ENCODE measurements around the gene KCNG1. TPM values are rescaled to one million over a fixed set of nuclear protein-coding genes. Genes with fewer than 3 reads are reported as not detected.

Gene KCNG1
- total and polyA plus RNA-seq, 2 of the 4 experiments (the other 2 are of a cell fraction) = 23.7 to 51.4 TPM

DNA sequence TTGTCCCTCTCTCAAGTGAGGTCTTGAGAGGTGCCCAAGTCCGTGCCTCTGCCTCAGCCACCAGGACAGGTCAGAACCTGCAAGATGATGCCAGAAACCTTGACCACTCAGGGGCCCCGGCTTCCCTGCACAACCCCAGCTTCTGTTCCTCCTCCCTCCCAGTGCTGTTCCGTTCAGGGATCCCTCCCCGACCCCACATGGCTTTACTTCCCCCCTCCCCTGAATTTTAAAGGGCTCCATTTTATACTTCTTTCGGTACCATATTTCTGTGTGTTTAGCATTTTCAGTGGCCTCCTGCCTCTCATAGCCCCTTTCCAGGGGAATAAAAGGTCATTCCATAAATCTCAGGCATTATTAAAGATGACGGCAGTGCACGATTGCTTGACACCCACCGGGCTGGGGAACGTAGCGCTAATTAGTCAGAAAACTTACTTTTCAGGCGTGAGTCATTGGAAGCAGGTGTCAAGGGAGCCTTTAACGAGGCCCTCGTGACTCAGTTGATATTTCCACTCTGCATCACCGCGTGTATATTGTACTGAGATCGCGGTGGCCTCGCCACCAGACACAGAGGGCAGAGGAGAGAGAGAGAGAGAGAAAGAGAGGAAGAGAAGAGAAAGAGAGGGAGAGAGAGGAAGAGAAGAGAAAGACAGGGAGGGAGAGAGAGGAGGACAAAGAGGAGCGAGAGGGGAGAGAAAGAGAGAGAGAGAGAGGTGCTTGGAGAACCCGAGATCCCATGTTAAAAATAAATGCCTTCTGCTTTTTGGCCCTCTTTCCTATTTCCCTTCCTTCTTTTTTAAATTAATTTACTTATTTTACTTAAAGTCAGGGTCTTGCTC, 21.3 kb downstream of the KCNG1 start:
- Histone ChIP-seq H2AFZ (replicated peaks; ENCODE audit: low read length, poor library complexity) (no peak overlapping the region), H3K56ac (ENCODE audit: extremely low read depth, insufficient read depth, low read length) (no peak overlapping the region), H3K9me1 (ENCODE audit: insufficient read depth, low read length) (peaks cover 6% of the 10 kb centered on the region; the same call in 1 of the 2 replicates), H4K20me1 (ENCODE audit: insufficient read depth, low read length) (no peaks in the 10 kb centered on the region; the same call in none of the 2 replicates), H2BK5ac (ENCODE audit: low read depth, low read length, poor library complexity, severe bottlenecking) (no peak overlapping the region), H3K23ac (ENCODE audit: low read depth, low read length) (no peak overlapping the region), H3K4ac (ENCODE audit: low read depth, low read length) (no peak overlapping the region), H4K8ac (ENCODE audit: low read depth in 2 of 2, low read length in 2 of 2) (no peak overlapping the region), H3K4me1 (ENCODE audit: control insufficient read depth, insufficient read depth, low read length) (peaks cover 2% of the 10 kb centered on the region; the same call in 1 of the 2 replicates), H3K18ac (ENCODE audit: low read depth, low read length) (no peak overlapping the region), H3K27me3 (ENCODE audit: control insufficient read depth, insufficient read depth, low read length) (no peaks in the 10 kb centered on the region), H3K4me2 (ENCODE audit: low read depth, low read length) (no peak overlapping the region), H3K36me3 (ENCODE audit: control insufficient read depth, insufficient read depth, low read length) (peaks cover 19% of the 10 kb centered on the region), H3K27ac (ENCODE audit: insufficient read depth, low read length) (no peak overlapping the region), H2BK15ac (ENCODE audit: low read depth, low read length) (no peak overlapping the region), H2AK9ac (replicated peaks; ENCODE audit: low read depth, low read length, poor library complexity) (no peak overlapping the region), H3K14ac (replicated peaks; ENCODE audit: low read depth, low read length) (no peak overlapping the region), H4K91ac (ENCODE audit: insufficient read depth, low read depth, low read length) (no peak overlapping the region), H3K79me1 (ENCODE audit: low read depth in 1 of 2, low read length in 2 of 2) (peaks cover 6 to 10% of the 10 kb centered on the region in 2 experiments; a peak in 3 of 4 replicates), H2BK20ac (ENCODE audit: low read depth, low read length) (no peak overlapping the region), H2AK5ac (ENCODE audit: low read depth, low read length) (no peak overlapping the region), H3K9ac (ENCODE audit: low read depth, low read length) (no peak overlapping the region), H2BK120ac (ENCODE audit: low read depth, low read length) (no peak overlapping the region), H4K5ac (ENCODE audit: low read depth, low read length) (no peak overlapping the region), H3K9me3 (ENCODE audit: control insufficient read depth, insufficient read depth, low read length) (no peaks in the 10 kb centered on the region), H3K4me3 (ENCODE audit: insufficient read depth, low read depth, low read length) (no peak overlapping the region)
- no peak for DNase-seq
- no TSS peak for BruUV-seq (replicated peaks)
- TF ChIP-seq MXI1 (IDR thresholded peaks at IDR 0.05; ENCODE audit: borderline replicate concordance, low read depth, low read length) = no peak
- TF ChIP-seq BHLHE40 (IDR thresholded peaks at IDR 0.05; ENCODE audit: low read depth, low read length) = no peak
- no peak for TF ChIP-seq CHD1 (IDR thresholded peaks at IDR 0.05; ENCODE audit: low read depth, low read length)
- no peak for TF ChIP-seq CEBPB (IDR thresholded peaks at IDR 0.05; ENCODE audit: low read depth, low read length)
- no peak for TF ChIP-seq ELK1 (IDR thresholded peaks at IDR 0.05; ENCODE audit: borderline replicate concordance, low read depth, low read length)
- no peak for TF ChIP-seq MAZ (IDR thresholded peaks at IDR 0.05; ENCODE audit: borderline replicate concordance, low read depth, low read length)
- TF ChIP-seq RCOR1 (IDR thresholded peaks at IDR 0.05; ENCODE audit: insufficient replicate concordance, low read length) = no peak
- TF ChIP-seq POLR2A (IDR thresholded peaks at IDR 0.05; ENCODE audit: low read depth, low read length) = no peak
- in situ Hi-C loops (cut with MboI; ENCODE audit: low sequenced_read_pairs) (no loop called here), dilution Hi-C loops (cut with HindIII; ENCODE audit: low sequenced_read_pairs, unreplicated experiment) (no loop called here), intact Hi-C loops (cut with micrococcal nuclease) (no loop called here)
- no peak for ATAC-seq (ENCODE audit: low read depth)
- ChIA-PET CTCF (no interaction called here), POLR2A (ENCODE audit: unreplicated experiment) (interaction anchor here (0.6 kb wide), 1 partner anchor 1029 kb away, joined by 8 read pairs; no protein-coding TSS in a partner anchor)
- 87% methylated on average over 14 of the region's 20 CpGs; no CpG with 5 or more reads in 1 of the 2 experiments for WGBS, 2 experiments (ENCODE audit: extremely low coverage in 2 of 2, insufficient read length in 1 of 2)

Measured in IMR-90 (cell line).